ENCODE data around the gene RNPS1.

DNA sequence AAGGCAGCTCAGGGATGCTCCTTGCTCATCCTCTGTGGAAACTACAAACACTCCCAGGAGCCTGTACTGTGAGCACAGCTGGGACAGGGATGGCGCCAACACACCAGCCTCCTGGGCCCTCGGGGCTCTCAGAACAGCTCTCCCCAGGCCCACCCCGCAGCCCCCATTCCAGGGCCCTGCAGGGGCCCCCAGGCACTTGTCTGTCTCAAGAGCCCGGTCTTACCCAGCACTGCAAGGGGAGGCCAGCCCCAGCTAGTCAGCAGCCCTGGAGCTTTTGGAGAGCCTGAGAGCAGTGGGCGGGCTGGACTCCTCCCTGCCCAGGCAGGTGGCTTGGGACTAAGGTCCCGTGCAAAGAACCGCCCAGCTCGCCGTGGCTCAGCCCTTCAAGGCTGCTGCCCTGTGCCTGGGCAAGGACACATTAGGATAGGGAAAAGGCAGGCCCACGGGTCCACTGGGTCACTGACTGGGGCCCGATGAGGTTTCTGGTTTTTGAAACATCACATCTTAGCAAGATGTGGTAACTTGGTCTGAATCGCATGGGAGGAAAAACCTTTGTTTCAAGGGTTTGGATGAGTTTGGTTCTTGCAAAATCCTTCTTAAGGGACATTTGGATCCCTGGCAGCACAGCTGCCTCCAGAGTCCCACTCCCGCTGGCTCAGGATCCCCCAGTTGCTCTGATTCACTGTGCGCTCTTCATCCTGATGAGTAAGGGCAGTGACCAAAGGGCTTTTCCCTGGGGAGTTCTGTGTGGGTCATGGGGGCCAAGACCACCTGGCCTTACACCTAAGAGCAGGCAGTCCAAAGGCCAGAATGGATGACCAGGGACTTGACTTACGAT lies 28.9 kb downstream of the RNPS1 start:
- TF ChIP-seq, protein P1, sequence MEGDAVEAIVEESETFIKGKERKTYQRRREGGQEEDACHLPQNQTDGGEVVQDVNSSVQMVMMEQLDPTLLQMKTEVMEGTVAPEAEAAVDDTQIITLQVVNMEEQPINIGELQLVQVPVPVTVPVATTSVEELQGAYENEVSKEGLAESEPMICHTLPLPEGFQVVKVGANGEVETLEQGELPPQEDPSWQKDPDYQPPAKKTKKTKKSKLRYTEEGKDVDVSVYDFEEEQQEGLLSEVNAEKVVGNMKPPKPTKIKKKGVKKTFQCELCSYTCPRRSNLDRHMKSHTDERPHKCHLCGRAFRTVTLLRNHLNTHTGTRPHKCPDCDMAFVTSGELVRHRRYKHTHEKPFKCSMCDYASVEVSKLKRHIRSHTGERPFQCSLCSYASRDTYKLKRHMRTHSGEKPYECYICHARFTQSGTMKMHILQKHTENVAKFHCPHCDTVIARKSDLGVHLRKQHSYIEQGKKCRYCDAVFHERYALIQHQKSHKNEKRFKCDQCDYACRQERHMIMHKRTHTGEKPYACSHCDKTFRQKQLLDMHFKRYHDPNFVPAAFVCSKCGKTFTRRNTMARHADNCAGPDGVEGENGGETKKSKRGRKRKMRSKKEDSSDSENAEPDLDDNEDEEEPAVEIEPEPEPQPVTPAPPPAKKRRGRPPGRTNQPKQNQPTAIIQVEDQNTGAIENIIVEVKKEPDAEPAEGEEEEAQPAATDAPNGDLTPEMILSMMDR (conservative IDR thresholded peaks at IDR 0.05 in 1 of 2, IDR thresholded peaks at IDR 0.05 in 1 of 2; ENCODE audit: extremely low read depth in 1 of 2, insufficient read depth in 1 of 2, low read depth in 1 of 2, low read length in 2 of 2): no peak
- TF ChIP-seq EZH2 (IDR thresholded peaks at IDR 0.05; ENCODE audit: borderline replicate concordance, low read length): no peak

All from mammary epithelial cell (primary cell).